Trophoblast cell (in vitro differentiated cells and primary cell): Measurements from ENCODE around the gene SH2D4B.

Source experiments
- DNase-seq, 2 donors: peaks; one replicate each; pipeline ENCODE4 v3.0.0-alpha.2; 2016
- H2AFZ ChIP-seq: 2 replicates; pipeline ENCODE4 v1.6.1; 2013; ENCODE audit warnings: low read length, moderate library complexity, mild to moderate bottlenecking; ENCODE audit not compliant: insufficient read depth, poor library complexity
- H2AK5ac ChIP-seq: 2 replicates; pipeline ENCODE4 v1.6.1; 2013; ENCODE audit warnings: mild to moderate bottlenecking, low read length
- H2BK120ac ChIP-seq: 2 replicates; pipeline ENCODE4 v1.6.1; 2013; ENCODE audit warnings: low read length, mild to moderate bottlenecking, moderate library complexity; ENCODE audit not compliant: insufficient read depth, poor library complexity
- H2BK12ac ChIP-seq: 2 replicates; pipeline ENCODE4 v1.6.1; 2013; ENCODE audit warnings: mild to moderate bottlenecking, low read length, moderate library complexity
- H2BK5ac ChIP-seq: 2 replicates; pipeline ENCODE4 v1.6.1; 2013; ENCODE audit warnings: low read length, low read depth, moderate library complexity, mild to moderate bottlenecking; ENCODE audit not compliant: poor library complexity
- H3K14ac ChIP-seq: 2 replicates; pipeline ENCODE4 v1.6.1; 2013; ENCODE audit warnings: mild to moderate bottlenecking, low read length
- H3K18ac ChIP-seq: 2 replicates; pipeline ENCODE4 v1.6.1; 2013; ENCODE audit warnings: mild to moderate bottlenecking, low read length
- H3K23ac ChIP-seq: 2 replicates; pipeline ENCODE4 v1.6.1; 2013; ENCODE audit warnings: low read length
- H3K27ac ChIP-seq: 2 replicates; pipeline ENCODE4 v1.5.1; 2013; ENCODE audit warnings: low read depth, mild to moderate bottlenecking, inconsistent platforms, low read length, moderate library complexity
- H3K27me3 ChIP-seq: 2 replicates; pipeline ENCODE4 v1.6.1; 2013; ENCODE audit warnings: inconsistent platforms, mild to moderate bottlenecking, low read length, moderate library complexity; ENCODE audit not compliant: insufficient read depth
- H3K36me3 ChIP-seq, 2 experiments: 1 replicate in 1 of 2; 2 replicates in 1 of 2; pipeline ENCODE4 v1.6.1; 2013; ENCODE audit warnings: low read length in 2 of 2, mild to moderate bottlenecking in 2 of 2, moderate library complexity in 1 of 2; ENCODE audit not compliant: insufficient read depth in 2 of 2, control insufficient read depth in 1 of 2
- H3K4ac ChIP-seq: 2 replicates; pipeline ENCODE4 v1.6.1; 2013; ENCODE audit warnings: low read depth, mild to moderate bottlenecking, low read length, moderate library complexity
- H3K4me1 ChIP-seq, 2 experiments: 1 replicate in 1 of 2; 2 replicates in 1 of 2; pipeline ENCODE4 v1.6.1; 2013; ENCODE audit warnings: low read length in 2 of 2, mild to moderate bottlenecking in 2 of 2, moderate library complexity in 1 of 2; ENCODE audit not compliant: insufficient read depth in 2 of 2, control insufficient read depth in 1 of 2
- H3K4me2 ChIP-seq: 2 replicates; pipeline ENCODE4 v1.6.1; 2013; ENCODE audit warnings: inconsistent platforms, mild to moderate bottlenecking, low read length, moderate library complexity
- H3K4me3 ChIP-seq: 2 replicates; pipeline ENCODE4 v1.5.1; 2013; ENCODE audit warnings: mild to moderate bottlenecking, low read depth, low read length, inconsistent platforms
- H3K79me1 ChIP-seq: one replicate; pipeline ENCODE4 v1.6.1; 2013; ENCODE audit warnings: low read length
- H3K79me2 ChIP-seq: 2 replicates; pipeline ENCODE4 v1.6.1; 2013; ENCODE audit warnings: low read length, mild to moderate bottlenecking; ENCODE audit not compliant: control insufficient read depth, insufficient read depth, poor library complexity
- H3K9ac ChIP-seq: 2 replicates; pipeline ENCODE4 v1.6.1; 2013; ENCODE audit warnings: mild to moderate bottlenecking, low read length
- H3K9me3 ChIP-seq: 2 replicates; pipeline ENCODE4 v1.6.1; 2013; ENCODE audit warnings: low read depth, mild to moderate bottlenecking, control low read depth, inconsistent platforms, low read length; ENCODE audit not compliant: insufficient read depth
- H4K12ac ChIP-seq: 2 replicates; pipeline ENCODE4 v1.6.1; 2013; ENCODE audit warnings: low read depth, mild to moderate bottlenecking, low read length, moderate library complexity
- H4K8ac ChIP-seq: 2 replicates; pipeline ENCODE4 v1.6.1; 2013; ENCODE audit warnings: low read depth, mild to moderate bottlenecking, low read length, moderate library complexity
- H4K91ac ChIP-seq: one replicate; pipeline ENCODE4 v1.6.1; 2013; ENCODE audit warnings: low read depth, mild to moderate bottlenecking, low read length, moderate library complexity
- WGBS: extraction: QIAGEN DNeasy Blood & Tissue Kit; methylation state at CpG from one replicate; pipeline ENCODE4 v1.1.7; 2013; ENCODE audit warnings: missing lambda C conversion rate; ENCODE audit not compliant: insufficient read length, insufficient coverage; ENCODE audit errors: extremely low coverage; 5-methylcytosine and 5-hydroxymethylcytosine counted together

SH2D4B gene

GRCh38 chr10:80501381-80501912 is 36.3 kb upstream of the SH2D4B start:
- H3K9ac ChIP-seq = no peak overlapping the region
- H3K79me2 ChIP-seq = peaks cover 30% of the 10 kb centered on the region
- H3K27me3 ChIP-seq = no peaks in the 10 kb centered on the region
- H3K27ac ChIP-seq = peak overlapping the region; percentile 40
- H3K4me1 ChIP-seq = peaks cover 76 to 78% of the 10 kb centered on the region in 2 experiments
- H4K91ac ChIP-seq = peak overlapping the region; percentile 12
- no peak overlapping the region for H2AFZ ChIP-seq
- no CpG with 5 or more reads among the region's 3 CpGs for WGBS
- H3K14ac ChIP-seq = peak overlapping the region; percentile 38
- peak overlapping the region; percentile 19 for H3K18ac ChIP-seq
- peaks cover 55% of the 10 kb centered on the region for H3K79me1 ChIP-seq
- H3K4me2 ChIP-seq = no peak overlapping the region
- H3K36me3 ChIP-seq = peaks cover 0 to 7% of the 10 kb centered on the region in 2 experiments
- H2BK120ac ChIP-seq = peak overlapping the region; percentile 29
- no peak overlapping the region for H3K4me3 ChIP-seq
- peak; percentile 94 to 97 for DNase-seq
- peak overlapping the region; percentile 32 for H2BK12ac ChIP-seq
- H3K9me3 ChIP-seq = no peaks in the 10 kb centered on the region
- no peak overlapping the region for H3K23ac ChIP-seq
- H3K4ac ChIP-seq = peak overlapping the region; percentile 42
- H4K8ac ChIP-seq = peak overlapping the region; percentile 67
- peak overlapping the region; percentile 38 for H2BK5ac ChIP-seq
- no peak overlapping the region for H4K12ac ChIP-seq
- H2AK5ac ChIP-seq = peak overlapping the region; percentile 5

- no peak overlapping the region for H2AFZ ChIP-seq
- peaks cover 61% of the 10 kb centered on the region for H3K79me1 ChIP-seq
- peak overlapping the region; percentile 42 for H3K4ac ChIP-seq
- peaks cover under 1 to 10% of the 10 kb centered on the region in 2 experiments for H3K36me3 ChIP-seq
- H3K18ac ChIP-seq = peak overlapping the region; percentile 19
- peak overlapping the region; percentile 36 for H4K91ac ChIP-seq
- peak overlapping the region; percentile 38 for H2BK5ac ChIP-seq
- no peak overlapping the region for H3K4me2 ChIP-seq
- H3K27me3 ChIP-seq = no peaks in the 10 kb centered on the region
- H3K14ac ChIP-seq = peak overlapping the region; percentile 38
- H3K79me2 ChIP-seq = peaks cover 35% of the 10 kb centered on the region
- peak overlapping the region; percentile 32 for H2BK12ac ChIP-seq
- peak overlapping the region; percentile 5 for H2AK5ac ChIP-seq
- no peak overlapping the region for H3K9ac ChIP-seq
- peak overlapping the region; percentile 67 for H4K8ac ChIP-seq
- peaks cover 81 to 84% of the 10 kb centered on the region in 2 experiments for H3K4me1 ChIP-seq
- no CpG with 5 or more reads among the region's 13 CpGs for WGBS
- DNase-seq = peak; percentile 89 to 90
- H3K9me3 ChIP-seq = no peaks in the 10 kb centered on the region
- peak overlapping the region; percentile 29 for H2BK120ac ChIP-seq
- peak overlapping the region; percentile 40 for H3K27ac ChIP-seq
- H3K4me3 ChIP-seq = no peak overlapping the region
- no peak overlapping the region for H3K23ac ChIP-seq
- H4K12ac ChIP-seq = no peak overlapping the region
Measured at GRCh38 chr10:80501913-80502521, 35.7 kb upstream of the SH2D4B start.

- Histone ChIP-seq H3K9ac (no peak overlapping the region), H3K4me2 (no peak overlapping the region), H3K79me2 (peaks cover 33% of the 10 kb centered on the region), H4K8ac (peak overlapping the region; percentile 26), H3K27ac (peak overlapping the region; percentile 99), H2BK120ac (no peak overlapping the region), H3K18ac (peak overlapping the region; percentile 45), H4K12ac (no peak overlapping the region), H3K23ac (no peak overlapping the region), H3K4me3 (no peak overlapping the region), H2BK5ac (peak overlapping the region; percentile 1), H4K91ac (peak overlapping the region; percentile 36), H3K9me3 (no peaks in the 10 kb centered on the region), H2AFZ (no peak overlapping the region), H3K27me3 (no peaks in the 10 kb centered on the region), H2AK5ac (peak overlapping the region; percentile 66), H3K4ac (peak overlapping the region; percentile 35), H2BK12ac (peak overlapping the region; percentile 73), H3K4me1 (peaks cover 80 to 84% of the 10 kb centered on the region in 2 experiments), H3K79me1 (peaks cover 62% of the 10 kb centered on the region), H3K36me3 (peaks cover 4 to 10% of the 10 kb centered on the region in 2 experiments), H3K14ac (peak overlapping the region; percentile 45)
- no CpG with 5 or more reads among the region's 13 CpGs for WGBS
- peak; percentile 92 to 93 for DNase-seq
Measured at GRCh38 chr10:80502621-80503583, 34.8 kb upstream of the SH2D4B start.

GRCh38 chr10:80503584-80504157 is 34.0 kb upstream of the SH2D4B start:
- Histone ChIP-seq H3K4ac (no peak overlapping the region), H3K27ac (peak overlapping the region; percentile 99), H3K36me3 (peaks cover 5 to 10% of the 10 kb centered on the region in 2 experiments), H3K18ac (peak overlapping the region; percentile 52), H3K4me2 (no peak overlapping the region), H3K79me1 (peaks cover 59% of the 10 kb centered on the region), H3K4me1 (peaks cover 76 to 79% of the 10 kb centered on the region in 2 experiments), H3K79me2 (peaks cover 33% of the 10 kb centered on the region), H2BK12ac (no peak overlapping the region), H4K91ac (peak overlapping the region; percentile 31), H2AK5ac (no peak overlapping the region), H4K12ac (no peak overlapping the region), H2BK5ac (peak overlapping the region; percentile 13), H3K14ac (no peak overlapping the region), H2AFZ (no peak overlapping the region), H2BK120ac (peak overlapping the region; percentile 40), H3K4me3 (no peak overlapping the region), H3K23ac (no peak overlapping the region), H3K27me3 (no peaks in the 10 kb centered on the region), H3K9ac (no peak overlapping the region), H3K9me3 (no peaks in the 10 kb centered on the region), H4K8ac (no peak overlapping the region)
- DNase-seq = peak in 1 of 2 donors; percentile 69
- WGBS = no CpG with 5 or more reads among the region's 7 CpGs
